RWPE1 (cell line): Measurements from ENCODE around the gene PXDC1.
A peak's percentile ranks its signal among the peaks of the same experiment; 100 is the strongest.

Experiments
- CTCF ChIA-PET: fragments of 350-600 bp; sonication (Branson Sonifier 250); formaldehyde crosslinking; extraction: SDS; loops from one replicate; lab custom pipeline; 2021; lab: Yijun Ruan, JAX
- POLR2A ChIA-PET: fragments of 400-600 bp; formaldehyde crosslinking; extraction: SDS; loops from one replicate; lab custom pipeline; 2020; ENCODE audit warnings: antibody characterized with exemption; ENCODE audit not compliant: low non-redundant PET; lab: Yijun Ruan, JAX
- DNase-seq: peaks from one replicate; pipeline ENCODE4 v3.0.0; 2012; ENCODE audit warnings: low spot score
- H3K27ac ChIP-seq: fragments of 450-650 bp; 2 replicates; pipeline ENCODE4 v1.5.1; 2017
- CTCF ChIP-seq: fragments of 450-650 bp; conservative IDR thresholded peaks from 2 replicates; pipeline ENCODE4 v1.5.1; 2017; ENCODE audit warnings: low read depth, mild to moderate bottlenecking

The PXDC1 gene

GRCh38 chr6:3751077-3751729 lies at the start of gene PXDC1:
Gene PXDC1 (minus strand): TSS chr6:3751713. CDS start chr6:3751531, 182 bp downstream.
- POLR2A ChIA-PET, result no interaction called here
- CTCF ChIA-PET, result no interaction called here
- H3K27ac ChIP-seq, result peak within 1 kb of the TSS; percentile 99
- DNase-seq, result no peak
- no peak for TF ChIP-seq CTCF

GRCh38 chr6:3800850-3801591 lies 49.5 kb upstream of the PXDC1 start:
- peak overlapping the region; percentile 53 for H3K27ac ChIP-seq
- ChIA-PET CTCF (interaction anchor here (0.5 kb wide), 1 partner anchor 49 kb away, joined by 3 read pairs; no protein-coding TSS in a partner anchor), POLR2A (no interaction called here)

GRCh38 chr6:3799719-3800118 lies 48.2 kb upstream of the PXDC1 start:
- POLR2A ChIA-PET, result no interaction called here
- CTCF ChIA-PET, result interaction anchor here (0.6 to 0.9 kb wide), 2 partner anchors 40 to 179 kb away, joined by 3 read pairs; no protein-coding TSS in a partner anchor
- DNase-seq, result no peak
- TF ChIP-seq CTCF, result no peak
- H3K27ac ChIP-seq, result peak overlapping the region; percentile 44; the same call in 1 of the 2 replicates

More at GRCh38 chr6:3800850-3801591, 49.5 kb upstream of the PXDC1 start:
- no peak for DNase-seq
- TF ChIP-seq CTCF, result no peak

GRCh38 chr6:3798055-3798919 lies 46.8 kb upstream of the PXDC1 start:
- no peak for DNase-seq
- no peak for TF ChIP-seq CTCF
- CTCF ChIA-PET, result no interaction called here
- H3K27ac ChIP-seq, result peak overlapping the region; percentile 83
- POLR2A ChIA-PET, result interaction anchor here (0.7 kb wide), 1 partner anchor 641 kb away, joined by 3 read pairs; the partner anchor contains the start of gene TUBB2A

GRCh38 chr6:3797231-3798054 lies 45.9 kb upstream of the PXDC1 start:
- TF ChIP-seq CTCF, result no peak
- peak; percentile 80 for DNase-seq
- POLR2A ChIA-PET, result no interaction called here

More at GRCh38 chr6:3797231-3798054, 45.9 kb upstream of the PXDC1 start:
- CTCF ChIA-PET, result no interaction called here
- peak overlapping the region; percentile 84 for H3K27ac ChIP-seq
